ENCODE data around the gene TTC36.

GRCh38 chr11:118511601-118512000 is 15.7 kb upstream of the TTC36 start:
- TF ChIP-seq EZH2 (IDR thresholded peaks at IDR 0.05) (no peak), POLR2AphosphoS5 (IDR thresholded peaks at IDR 0.05; ENCODE audit: borderline replicate concordance, low read depth, low read length) (no peak), FOXP2 (optimal IDR thresholded peaks at IDR 0.05; ENCODE audit: control extremely low read depth, extremely low read length, insufficient read depth) (no peak)

All from SK-N-MC (cell line).